ENCODE measurements around the gene GPR84. TPM values are rescaled to one million over a fixed set of nuclear protein-coding genes. Genes with fewer than 3 reads are reported as not detected.

The GPR84 gene
- polyA plus RNA-seq, 3 donors, result 2.4 to 14.2 (median 5.6) TPM

GRCh38 chr12:54405573-54405972, 41.3 kb upstream of the GPR84 start:
- 100% methylated on average over 4 of the region's 7 CpGs for WGBS (ENCODE audit: insufficient coverage)
- Mint-ChIP-seq H3K4me1 (peaks cover 48% of the 10 kb centered on the region), H3K4me3 (no peak overlapping the region), H3K27me3 (ENCODE audit: low read depth in 3 of 3) (no peaks in the 10 kb centered on the region), H3K36me3 (peaks cover 85 to 100% of the 10 kb centered on the region in 2 donors), H3K9me3 (peaks cover 0 to 3% (median 0%) of the 10 kb centered on the region in 7 donors), H3K27ac (peak overlapping the region in 5 of 7 donors; percentile 32 to 92 (median 64))
- H4K20me1 ChIP-seq (ENCODE audit: insufficient read depth, low read length), result peaks cover 93% of the 10 kb centered on the region
- H2AFZ ChIP-seq (ENCODE audit: insufficient read depth, low read depth, low read length, poor library complexity, severe bottlenecking), result no peak overlapping the region
- H3K27me3 ChIP-seq (ENCODE audit: control insufficient read depth in 2 of 2, insufficient read depth in 2 of 2, low read length in 2 of 2), result no peaks in the 10 kb centered on the region
- no peak overlapping the region for H3K9ac ChIP-seq (ENCODE audit: insufficient read depth, low read length, poor library complexity, severe bottlenecking)
- peaks cover 88 to 100% of the 10 kb centered on the region in 2 donors for H3K36me3 ChIP-seq (replicated peaks in 1 of 2; ENCODE audit: control insufficient read depth in 1 of 2, insufficient read depth in 2 of 2, low read length in 2 of 2)
- H3K4me1 ChIP-seq (ENCODE audit: control insufficient read depth in 1 of 2, insufficient read depth in 2 of 2, low read length in 2 of 2), result peaks cover 35 to 40% of the 10 kb centered on the region in 2 donors
- intact Hi-C loops (cut with micrococcal nuclease), result no loop called here
- no peak overlapping the region for H3K4me2 ChIP-seq (replicated peaks; ENCODE audit: extremely low read depth, low read length, poor library complexity, severe bottlenecking)
- TF ChIP-seq CTCF (IDR thresholded peaks at IDR 0.05), result no peak
- no peak overlapping the region for H3K4me3 ChIP-seq (replicated peaks in 1 of 3; ENCODE audit: low read depth in 2 of 3, low read length in 3 of 3)
- no peaks in the 10 kb centered on the region for H3K9me3 ChIP-seq (replicated peaks in 1 of 2; ENCODE audit: control insufficient read depth in 1 of 2, insufficient read depth in 1 of 2, low read length in 2 of 2)
- H3K27ac ChIP-seq (ENCODE audit: low read depth in 1 of 2, low read length in 2 of 2), result peak overlapping the region in 1 of 2 donors; percentile 47
- DNase-seq, result no peak
- peaks cover 65% of the 10 kb centered on the region for H3K79me2 ChIP-seq (ENCODE audit: insufficient read depth, low read length)

- Histone ChIP-seq H3K36me3 (replicated peaks in 1 of 2; ENCODE audit: control insufficient read depth in 1 of 2, insufficient read depth in 2 of 2, low read length in 2 of 2) (peaks cover 91 to 100% of the 10 kb centered on the region in 2 donors), H3K9ac (ENCODE audit: insufficient read depth, low read length, poor library complexity, severe bottlenecking) (no peak overlapping the region), H3K79me2 (ENCODE audit: insufficient read depth, low read length) (peaks cover 61% of the 10 kb centered on the region), H3K4me2 (replicated peaks; ENCODE audit: extremely low read depth, low read length, poor library complexity, severe bottlenecking) (no peak overlapping the region), H2AFZ (ENCODE audit: insufficient read depth, low read depth, low read length, poor library complexity, severe bottlenecking) (no peak overlapping the region), H3K9me3 (replicated peaks in 1 of 2; ENCODE audit: control insufficient read depth in 1 of 2, insufficient read depth in 1 of 2, low read length in 2 of 2) (no peaks in the 10 kb centered on the region), H4K20me1 (ENCODE audit: insufficient read depth, low read length) (peaks cover 93% of the 10 kb centered on the region), H3K27me3 (ENCODE audit: control insufficient read depth in 2 of 2, insufficient read depth in 2 of 2, low read length in 2 of 2) (no peaks in the 10 kb centered on the region), H3K4me1 (ENCODE audit: control insufficient read depth in 1 of 2, insufficient read depth in 2 of 2, low read length in 2 of 2) (peaks cover 30 to 35% of the 10 kb centered on the region in 2 donors), H3K4me3 (replicated peaks in 1 of 3; ENCODE audit: low read depth in 2 of 3, low read length in 3 of 3) (no peak overlapping the region), H3K27ac (ENCODE audit: low read depth in 1 of 2, low read length in 2 of 2) (peak overlapping the region in 1 of 2 donors; percentile 47)
- 100% methylated on average over 6 of the region's 10 CpGs for WGBS (ENCODE audit: insufficient coverage)
- H3K4me1 Mint-ChIP-seq, result peaks cover 44% of the 10 kb centered on the region
- peak overlapping the region in 5 of 7 donors; percentile 64 to 92 (median 77) for H3K27ac Mint-ChIP-seq
- TF ChIP-seq CTCF (IDR thresholded peaks at IDR 0.05), result no peak
- peaks cover 0 to 3% (median 0%) of the 10 kb centered on the region in 7 donors for H3K9me3 Mint-ChIP-seq
- H3K36me3 Mint-ChIP-seq, result peaks cover 89 to 100% of the 10 kb centered on the region in 2 donors
- intact Hi-C loops (cut with micrococcal nuclease), result no loop called here
- no peak overlapping the region for H3K4me3 Mint-ChIP-seq
- no peak for DNase-seq
- no peaks in the 10 kb centered on the region for H3K27me3 Mint-ChIP-seq (ENCODE audit: low read depth in 3 of 3)
Measured at GRCh38 chr12:54405106-54405505, 40.8 kb upstream of the GPR84 start.

All from CD14-positive monocyte (primary cell).